Stomach (tissue), 4 donors: ENCODE data around the gene KATNAL2.
"Not testable (repeated sequence)": the region's sequence is repeated elsewhere in the genome, so short reads cannot be mapped to it uniquely, and the experiment has no call there.

Experiments used
- POLR2A ChIP-seq, 4 donors: fragments of 450-650 bp; IDR thresholded peaks; one replicate each; pipeline ENCODE4 v1.6.1; 2016; ENCODE audit warnings: antibody characterized with exemption in 4 of 4, control low read depth in 2 of 4, mild to moderate bottlenecking in 1 of 4, moderate library complexity in 1 of 4
- TF ChIP-seq, protein P1 (sequence below), 7 experiments: fragments of 450-650 bp in 4 of 7; fragments of 200-600 bp in 3 of 7; sonication (generic) in 3 of 7; IDR thresholded peaks; one replicate each; pipeline ENCODE4 v1.5.1; 2016 to 2019; ENCODE audit warnings: antibody characterized with exemption in 7 of 7, control low read depth in 2 of 7, mild to moderate bottlenecking in 1 of 7

DNA sequence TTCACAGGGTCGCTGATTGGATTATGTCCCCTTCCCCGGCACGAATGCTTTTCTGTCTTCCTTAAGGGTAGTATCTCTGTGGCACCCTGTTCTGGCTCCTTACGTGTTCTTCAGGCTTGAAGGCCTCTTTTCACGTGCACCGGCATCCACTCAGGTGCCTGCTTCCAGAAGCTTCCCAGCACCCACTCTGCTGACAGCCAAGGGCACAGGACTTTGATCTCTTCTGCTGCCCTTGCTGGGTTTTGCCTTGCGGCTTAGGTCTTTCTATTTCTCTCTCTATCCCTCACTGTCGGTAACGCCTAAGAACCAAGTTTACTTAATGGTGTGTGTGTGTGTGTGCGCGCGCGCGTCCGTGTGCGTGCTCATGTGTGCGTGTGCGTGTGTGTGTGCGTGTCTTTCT, 103.4 kb downstream of the KATNAL2 start:
- TF ChIP-seq, protein P1, sequence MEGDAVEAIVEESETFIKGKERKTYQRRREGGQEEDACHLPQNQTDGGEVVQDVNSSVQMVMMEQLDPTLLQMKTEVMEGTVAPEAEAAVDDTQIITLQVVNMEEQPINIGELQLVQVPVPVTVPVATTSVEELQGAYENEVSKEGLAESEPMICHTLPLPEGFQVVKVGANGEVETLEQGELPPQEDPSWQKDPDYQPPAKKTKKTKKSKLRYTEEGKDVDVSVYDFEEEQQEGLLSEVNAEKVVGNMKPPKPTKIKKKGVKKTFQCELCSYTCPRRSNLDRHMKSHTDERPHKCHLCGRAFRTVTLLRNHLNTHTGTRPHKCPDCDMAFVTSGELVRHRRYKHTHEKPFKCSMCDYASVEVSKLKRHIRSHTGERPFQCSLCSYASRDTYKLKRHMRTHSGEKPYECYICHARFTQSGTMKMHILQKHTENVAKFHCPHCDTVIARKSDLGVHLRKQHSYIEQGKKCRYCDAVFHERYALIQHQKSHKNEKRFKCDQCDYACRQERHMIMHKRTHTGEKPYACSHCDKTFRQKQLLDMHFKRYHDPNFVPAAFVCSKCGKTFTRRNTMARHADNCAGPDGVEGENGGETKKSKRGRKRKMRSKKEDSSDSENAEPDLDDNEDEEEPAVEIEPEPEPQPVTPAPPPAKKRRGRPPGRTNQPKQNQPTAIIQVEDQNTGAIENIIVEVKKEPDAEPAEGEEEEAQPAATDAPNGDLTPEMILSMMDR (IDR thresholded peaks at IDR 0.05): not testable (repeated sequence)
- not testable (repeated sequence) for TF ChIP-seq POLR2A (IDR thresholded peaks at IDR 0.05)
